Measurements from ENCODE around the gene CAND2. TPM values are rescaled to one million over a fixed set of nuclear protein-coding genes. Genes with fewer than 3 reads are reported as not detected.
A peak's percentile ranks its signal among the peaks of the same experiment; 100 is the strongest.

The CAND2 gene
- 7.5 TPM for polyA plus RNA-seq (ENCODE audit: insufficient read length)
- long read RNA-seq, donor 1, partial matches to known transcripts, result 5 of 5 reads
- long read RNA-seq, donor 1, other reads (novel, unspliced or antisense), result 0 of 5 reads
- long read RNA-seq, donor 2, result 0 reads
- long read RNA-seq, donor 3, partial matches to known transcripts, result 3,458 of 3,556 reads
- long read RNA-seq, donor 3, other reads (novel, unspliced or antisense), result 98 of 3,556 reads
- long read RNA-seq, donor 4, partial matches to known transcripts, result 809 of 1,940 reads
- long read RNA-seq, donor 4, other reads (novel, unspliced or antisense), result 1,131 of 1,940 reads
- long read RNA-seq, donor 5, partial matches to known transcripts, result 8,929 of 9,102 reads
- long read RNA-seq, donor 5, other reads (novel, unspliced or antisense), result 173 of 9,102 reads
- long read RNA-seq, donor 6, partial matches to known transcripts, result 6,182 of 6,308 reads
- long read RNA-seq, donor 6, other reads (novel, unspliced or antisense), result 126 of 6,308 reads
- long read RNA-seq, donor 7, full-length matches to known transcripts, result 2 of 2 reads
- long read RNA-seq, donor 7, partial matches to known transcripts, result 0 of 2 reads
- long read RNA-seq, donor 7, other reads (novel, unspliced or antisense), result 0 of 2 reads
- long read RNA-seq, donor 8, partial matches to known transcripts, result 585 of 2,316 reads
- long read RNA-seq, donor 8, other reads (novel, unspliced or antisense), result 1,731 of 2,316 reads

- DNase-seq, result peak; percentile 68
These were observed at the start of gene CAND2 for GRCh38 chr3:12796171-12797123. CAND2 (plus strand) TSS chr3:12796680; CDS start chr3:12796721, 41 bp downstream.

- no peak for DNase-seq
These were observed 48.0 kb upstream of the CAND2 start for GRCh38 chr3:12748477-12748876.

GRCh38 chr3:12750223-12750622 is 46.3 kb upstream of the CAND2 start:
- DNase-seq, result no peak

GRCh38 chr3:12750658-12751071 is 45.8 kb upstream of the CAND2 start:
- DNase-seq, result no peak

- DNase-seq, result no peak
These were observed 44.9 kb upstream of the CAND2 start for GRCh38 chr3:12751571-12751970.

GRCh38 chr3:12752102-12752501 is 44.4 kb upstream of the CAND2 start:
- no peak for DNase-seq

GRCh38 chr3:12752809-12753208 is 43.7 kb upstream of the CAND2 start:
- DNase-seq, result no peak

- DNase-seq, result no peak
These were observed 43.0 kb upstream of the CAND2 start for GRCh38 chr3:12753275-12754028.

- DNase-seq, result no peak
These were observed 42.2 kb upstream of the CAND2 start for GRCh38 chr3:12754313-12754712.

GRCh38 chr3:12755754-12756153 is 40.7 kb upstream of the CAND2 start:
- no peak for DNase-seq

- no peak for DNase-seq
These were observed 40.3 kb upstream of the CAND2 start for GRCh38 chr3:12756175-12756574.

- no peak for DNase-seq
These were observed 39.8 kb upstream of the CAND2 start for GRCh38 chr3:12756635-12757034.

GRCh38 chr3:12758025-12758781 is 38.3 kb upstream of the CAND2 start:
- no peak for DNase-seq

- DNase-seq, result no peak
These were observed 37.3 kb upstream of the CAND2 start, which contains the start of gene TMEM40 for GRCh38 chr3:12759097-12759679. TMEM40 (minus strand) TSS chr3:12759259; CDS start chr3:12749832, 9,427 bp downstream.

- DNase-seq, result no peak
These were observed 36.6 kb upstream of the CAND2 start for GRCh38 chr3:12759693-12760565.

GRCh38 chr3:12764171-12764776 is 32.2 kb upstream of the CAND2 start:
- no peak for DNase-seq

- no peak for DNase-seq
These were observed 29.9 kb upstream of the CAND2 start for GRCh38 chr3:12766541-12766940.
